HCT116 (cell line): ENCODE measurements around the gene ERVW-1. TPM values are rescaled to one million over a fixed set of nuclear protein-coding genes. Genes with fewer than 3 reads are reported as not detected.
"Not testable (repeated sequence)": the region's sequence is repeated elsewhere in the genome, so short reads cannot be mapped to it uniquely, and the experiment has no call there.

Experiments
- ATAC-seq: fragments of 200-7000 bp; cut with Tn5 transposase; 2 replicates; pipeline ENCODE4 v1.9.1; 2020; ENCODE audit warnings: mild to moderate bottlenecking, moderate library complexity
- BruUV-seq: library from RNA; stranded (reverse); fragments of 400-500 nt; replicated peaks from 2 replicates; lab custom pipeline; 2021; lab: Mats Ljungman, UMichigan
- CTCF ChIA-PET: fragments of 300-600 bp; sonication (Branson Sonifier 250); formaldehyde crosslinking; loops from one replicate; lab custom pipeline; 2021; ENCODE audit warnings: antibody characterized with exemption; lab: Charles Lee
- POLR2A ChIA-PET: fragments of 300-600, 350-600 bp; sonication (Branson Sonifier 250); formaldehyde crosslinking; loops from one replicate; lab custom pipeline; 2021; ENCODE audit warnings: antibody characterized with exemption; lab: Charles Lee
- RAD21 ChIA-PET, 2 experiments: fragments of 300-600 bp; sonication (Branson Sonifier 250); formaldehyde crosslinking; loops; one replicate each; lab custom pipeline; 2023; ENCODE audit warnings: low total read pairs in 2 of 2; ENCODE audit not compliant: uncharacterized antibody in 2 of 2, unreplicated experiment in 2 of 2, low non-redundant PET in 1 of 2; lab: Charles Lee
- DNase-seq: peaks from one replicate; pipeline ENCODE4 v3.0.0-alpha.2; 2010; ENCODE audit warnings: low read depth, low spot score
- H2AFZ ChIP-seq: fragments of 200-600 bp; shearing (Covaris generic), sonication (generic); 2 replicates; pipeline ENCODE4 v1.6.1; 2017; ENCODE audit warnings: low read depth, mixed run types, mixed read lengths, antibody characterized with exemption, low read length; ENCODE audit not compliant: poor library complexity, severe bottlenecking
- H3K27ac ChIP-seq: 2 replicates; pipeline ENCODE4 v1.5.1; 2012; ENCODE audit warnings: low read depth, low read length
- H3K27me3 ChIP-seq: fragments of 200-600 bp; sonication (generic); 2 replicates; pipeline ENCODE4 v1.6.1; 2016; ENCODE audit warnings: mixed run types, low read length, mixed read lengths; ENCODE audit not compliant: insufficient read depth
- H3K36me3 ChIP-seq, 2 experiments: fragments of 200-500 bp in 1 of 2; fragments of 200-600 bp in 1 of 2; sonication (Bioruptor generic) in 1 of 2; sonication (generic) in 1 of 2; 2 replicates each; pipeline versions ENCODE4 v1.5.1 to v1.6.1; 2014 to 2016; ENCODE audit warnings: low read length in 2 of 2, inconsistent platforms in 1 of 2, mixed read lengths in 1 of 2, mixed run types in 1 of 2; ENCODE audit not compliant: insufficient read depth in 2 of 2, control insufficient read depth in 1 of 2
- H3K4me1 ChIP-seq, 2 experiments: fragments of 200-600 bp in 1 of 2; sonication (generic) in 1 of 2; 2 replicates each; pipeline versions ENCODE4 v1.5.1 to v1.6.1; 2012 to 2017; ENCODE audit warnings: low read length in 2 of 2, inconsistent platforms in 1 of 2, mild to moderate bottlenecking in 1 of 2, mixed read lengths in 1 of 2, mixed run types in 1 of 2, moderate library complexity in 1 of 2; ENCODE audit not compliant: insufficient read depth in 2 of 2, control insufficient read depth in 1 of 2
- H3K4me2 ChIP-seq: fragments of 200-600 bp; sonication (generic); 2 replicates; pipeline ENCODE4 v1.6.1; 2017; ENCODE audit warnings: mixed run types, low read length, mixed read lengths
- H3K4me3 ChIP-seq, 2 experiments: fragments of 200-600 bp in 1 of 2; sonication (generic) in 1 of 2; replicated peaks in 1 of 2; 2 replicates each; pipeline ENCODE4 v1.5.1; 2011 to 2016; ENCODE audit warnings: low read length in 2 of 2, control low read depth in 1 of 2, low read depth in 1 of 2, mild to moderate bottlenecking in 1 of 2, mixed read lengths in 1 of 2, mixed run types in 1 of 2
- H3K79me2 ChIP-seq: fragments of 200-600 bp; sonication (generic); 2 replicates; pipeline ENCODE4 v1.6.1; 2017; ENCODE audit warnings: mild to moderate bottlenecking, mixed run types, low read length, moderate library complexity, mixed read lengths; ENCODE audit not compliant: insufficient read depth
- H3K9ac ChIP-seq: fragments of 200-600 bp; sonication (generic); 2 replicates; pipeline ENCODE4 v1.6.1; 2016; ENCODE audit warnings: low read length, mixed read lengths
- H3K9me2 ChIP-seq: fragments of 200-600 bp; sonication (generic), shearing (Covaris generic); 2 replicates; pipeline ENCODE4 v1.6.1; 2017; ENCODE audit warnings: mixed run types, mild to moderate bottlenecking, moderate library complexity; ENCODE audit not compliant: insufficient read depth
- H3K9me3 ChIP-seq, 2 experiments: fragments of 200-500 bp in 1 of 2; fragments of 200-600 bp in 1 of 2; sonication (Bioruptor generic) in 1 of 2; sonication (generic) in 1 of 2; 2 replicates each; pipeline ENCODE4 v1.6.1; 2014 to 2017; ENCODE audit warnings: low read length in 2 of 2, mixed read lengths in 2 of 2, inconsistent platforms in 1 of 2, low read depth in 1 of 2, mild to moderate bottlenecking in 1 of 2, mixed run types in 1 of 2, moderate library complexity in 1 of 2; ENCODE audit not compliant: control insufficient read depth in 1 of 2, insufficient read depth in 1 of 2
- H4K20me1 ChIP-seq: fragments of 200-600 bp; sonication (generic), shearing (Covaris generic); 2 replicates; pipeline ENCODE4 v1.6.1; 2017; ENCODE audit warnings: mixed run types, mild to moderate bottlenecking, moderate library complexity; ENCODE audit not compliant: insufficient read depth
- ATF3 ChIP-seq: IDR thresholded peaks from 2 replicates; pipeline ENCODE4 v1.6.1; 2012
- CBX3 ChIP-seq: IDR thresholded peaks from 2 replicates; pipeline ENCODE4 v1.6.1; 2012; ENCODE audit warnings: low read depth
- CTCF ChIP-seq, 3 experiments: fragments of 200-600 bp in 1 of 3; sonication (generic) in 1 of 3; IDR thresholded peaks in 2 of 3; conservative IDR thresholded peaks in 1 of 3; 2 replicates each; pipeline ENCODE4 v1.5.1; 2012 to 2017; ENCODE audit warnings: low read depth in 2 of 3, low read length in 2 of 3, antibody characterized with exemption in 1 of 3, borderline replicate concordance in 1 of 3, control low read depth in 1 of 3, mild to moderate bottlenecking in 1 of 3, mixed read lengths in 1 of 3, mixed run types in 1 of 3, moderate library complexity in 1 of 3; ENCODE audit not compliant: insufficient read depth in 1 of 3
- EGR1 ChIP-seq: IDR thresholded peaks from 2 replicates; pipeline ENCODE4 v1.6.1; 2012; ENCODE audit warnings: low read depth
- ELF1 ChIP-seq: IDR thresholded peaks from 2 replicates; pipeline ENCODE4 v1.6.1; 2012; ENCODE audit warnings: low read depth, borderline replicate concordance
- EZH2 ChIP-seq: fragments of 200-600 bp; sonication (generic); IDR thresholded peaks from 2 replicates; pipeline ENCODE4 v1.6.1; 2017; ENCODE audit warnings: antibody characterized with exemption, mixed run types
- JUND ChIP-seq: IDR thresholded peaks from 2 replicates; pipeline ENCODE4 v1.6.1; 2012
- MAX ChIP-seq: IDR thresholded peaks from 2 replicates; pipeline ENCODE4 v1.6.1; 2012
- POLR2AphosphoS5 ChIP-seq: IDR thresholded peaks from 2 replicates; pipeline ENCODE4 v1.6.1; 2011; ENCODE audit warnings: mild to moderate bottlenecking, low read depth, low read length, moderate library complexity
- RAD21 ChIP-seq: IDR thresholded peaks from 2 replicates; pipeline ENCODE4 v1.6.1; 2012; ENCODE audit warnings: low read depth, mild to moderate bottlenecking
- TCF7L2 ChIP-seq: IDR thresholded peaks from 2 replicates; pipeline ENCODE4 v1.7.0; 2011; ENCODE audit warnings: borderline replicate concordance, inconsistent platforms; ENCODE audit not compliant: insufficient read depth, insufficient read length; ENCODE audit errors: extremely low read depth
- YY1 ChIP-seq: IDR thresholded peaks from 2 replicates; pipeline ENCODE4 v1.6.1; 2011; ENCODE audit warnings: low read length, low read depth, moderate library complexity, mild to moderate bottlenecking; ENCODE audit not compliant: insufficient replicate concordance; ENCODE audit errors: extremely low read depth
- ZFX ChIP-seq: fragments of 450-650 bp; IDR thresholded peaks from 2 replicates; pipeline ENCODE4 v1.6.1; 2017
- intact Hi-C: fragments of 100-400 bp; cut with micrococcal nuclease; formaldehyde crosslinking; loops from 2 replicates; pipeline ENCODE4 v1.10.0; 2022
- total RNA-seq: library from RNA; stranded (reverse); gene quantifications from one replicate; pipeline ENCODE4 v1.2.1, GENCODE V29; 2021; ENCODE audit not compliant: unreplicated experiment

The ERVW-1 gene
- total RNA-seq, 1 experiment from 2014 or later: not detected

- H3K4me1 ChIP-seq: no peaks in the 10 kb centered on the region
- H3K27ac ChIP-seq: no peak overlapping the region
- ChIA-PET POLR2A (no interaction called here), RAD21 (no interaction called here), CTCF (no interaction called here)
- no peaks in the 10 kb centered on the region for H3K27me3 ChIP-seq
- H3K9me2 ChIP-seq: no peaks in the 10 kb centered on the region
- DNase-seq: no peak
- TF ChIP-seq ATF3: no peak
- TF ChIP-seq CBX3: no peak
- TF ChIP-seq POLR2AphosphoS5: no peak
- no peak for TF ChIP-seq CTCF (IDR thresholded peaks at IDR 0.05 in 2 of 3, conservative IDR thresholded peaks at IDR 0.05 in 1 of 3; ENCODE audit: borderline replicate concordance in 1 of 3, insufficient read depth in 1 of 3, low read depth in 2 of 3, low read length in 2 of 3)
- TF ChIP-seq TCF7L2: no peak
- TF ChIP-seq MAX: no peak
- TF ChIP-seq EGR1: no peak
- TF ChIP-seq ZFX: no peak
- TF ChIP-seq ELF1: no peak
- TF ChIP-seq RAD21: no peak
- TF ChIP-seq YY1: no peak
- TF ChIP-seq JUND: no peak
- no peak for TF ChIP-seq EZH2
- H2AFZ ChIP-seq: no peak overlapping the region
- intact Hi-C loops: no loop called here
- no peaks in the 10 kb centered on the region for H4K20me1 ChIP-seq
- no peaks in the 10 kb centered on the region for H3K79me2 ChIP-seq
- BruUV-seq: no TSS peak
- H3K4me2 ChIP-seq: no peak overlapping the region
- no peaks in the 10 kb centered on the region for H3K9me3 ChIP-seq
- no peak overlapping the region for H3K4me3 ChIP-seq
- H3K9ac ChIP-seq: no peak overlapping the region
- H3K36me3 ChIP-seq: peaks cover 6 to 22% of the 10 kb centered on the region in 2 experiments; a peak in 2 of 4 replicates
- ATAC-seq: no peak
These were observed 7.6 kb upstream of the ERVW-1 start for GRCh38 chr7:92485267-92485892.

GRCh38 chr7:92484226-92484625 lies 6.5 kb upstream of the ERVW-1 start:
- H3K4me3 ChIP-seq, H3K27ac ChIP-seq, RAD21 ChIA-PET, DNase-seq, H3K27me3 ChIP-seq, POLR2A ChIA-PET, H2AFZ ChIP-seq, H4K20me1 ChIP-seq, H3K79me2 ChIP-seq, H3K9ac ChIP-seq, H3K9me3 ChIP-seq, H3K9me2 ChIP-seq, ATAC-seq, BruUV-seq, intact Hi-C loops, CTCF ChIA-PET, H3K4me1 ChIP-seq, H3K4me2 ChIP-seq: not testable (repeated sequence)
- H3K36me3 ChIP-seq: peaks cover 4 to 18% of the 10 kb centered on the region in 2 experiments; a peak in 2 of 4 replicates

- RAD21 ChIA-PET, intact Hi-C loops, CTCF ChIA-PET, H3K4me2 ChIP-seq, H4K20me1 ChIP-seq, H3K9me3 ChIP-seq, POLR2A ChIA-PET, H3K4me3 ChIP-seq, H3K27ac ChIP-seq, H3K27me3 ChIP-seq, BruUV-seq, H3K9me2 ChIP-seq, H3K4me1 ChIP-seq, H2AFZ ChIP-seq, ATAC-seq, DNase-seq, H3K79me2 ChIP-seq, H3K9ac ChIP-seq: not testable (repeated sequence)
- peaks cover 0 to 13% of the 10 kb centered on the region in 2 experiments; a peak in 2 of 4 replicates for H3K36me3 ChIP-seq
These were observed 5.9 kb upstream of the ERVW-1 start for GRCh38 chr7:92483624-92484023.
